HG03196 (cell line): ENCODE data around the gene ANKRD13B.

Experiments used
- ATAC-seq: cut with Tn5 transposase; IDR thresholded peaks from one replicate; pipeline ENCODE4 v1.9.1; 2021; ENCODE audit not compliant: unreplicated experiment

Gene ANKRD13B

DNA sequence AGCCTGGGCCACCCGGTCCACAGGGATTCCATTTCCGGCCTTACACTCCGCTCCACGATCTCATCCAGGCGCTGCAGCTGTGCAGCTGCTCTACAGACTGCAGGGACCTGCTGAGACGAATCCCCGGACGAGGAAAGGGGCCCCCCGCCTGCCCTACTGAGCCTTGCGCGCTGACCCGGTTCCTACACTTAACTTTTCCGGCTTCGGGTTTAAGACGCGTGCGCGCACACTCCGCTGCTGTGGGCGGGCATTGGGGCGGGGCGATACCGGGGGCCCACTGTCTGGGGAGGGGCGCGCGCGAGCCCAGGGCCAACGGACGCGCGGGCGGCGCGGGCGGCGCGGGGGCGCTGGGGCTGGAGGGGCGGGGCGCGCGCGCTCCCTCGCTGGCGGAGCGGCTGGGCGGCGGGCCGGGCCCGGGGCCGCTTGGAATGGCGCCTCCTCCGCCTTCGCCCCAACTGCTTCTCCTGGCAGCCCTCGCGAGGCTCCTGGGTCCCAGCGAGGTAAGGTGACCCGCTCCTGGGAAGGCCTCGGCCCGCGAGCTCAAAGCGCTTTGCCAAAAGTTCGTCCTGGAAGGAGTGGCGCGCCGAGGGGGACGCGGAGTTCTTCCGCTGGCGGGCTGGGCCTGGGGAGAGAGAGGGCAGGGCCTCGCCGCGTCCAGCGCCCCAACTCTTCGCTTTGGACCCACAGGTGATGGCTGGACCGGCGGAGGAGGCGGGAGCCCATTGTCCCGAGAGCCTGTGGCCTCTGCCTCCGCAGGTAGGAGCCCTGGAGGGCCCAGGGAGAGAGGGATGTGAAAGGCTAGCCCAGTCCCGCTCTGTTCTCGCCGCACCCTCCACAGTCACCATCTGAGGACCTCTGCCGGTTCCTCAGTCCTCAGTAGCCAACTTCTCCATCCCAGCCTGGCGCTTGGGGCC, 24.3 kb upstream of the ANKRD13B start, which contains the start of gene TP53I13:
TP53I13 (plus strand) TSS at position 371 of the 914 bp plus-strand sequence; CDS start at position 429, 58 bp downstream.
- peak; percentile 28 for ATAC-seq

DNA sequence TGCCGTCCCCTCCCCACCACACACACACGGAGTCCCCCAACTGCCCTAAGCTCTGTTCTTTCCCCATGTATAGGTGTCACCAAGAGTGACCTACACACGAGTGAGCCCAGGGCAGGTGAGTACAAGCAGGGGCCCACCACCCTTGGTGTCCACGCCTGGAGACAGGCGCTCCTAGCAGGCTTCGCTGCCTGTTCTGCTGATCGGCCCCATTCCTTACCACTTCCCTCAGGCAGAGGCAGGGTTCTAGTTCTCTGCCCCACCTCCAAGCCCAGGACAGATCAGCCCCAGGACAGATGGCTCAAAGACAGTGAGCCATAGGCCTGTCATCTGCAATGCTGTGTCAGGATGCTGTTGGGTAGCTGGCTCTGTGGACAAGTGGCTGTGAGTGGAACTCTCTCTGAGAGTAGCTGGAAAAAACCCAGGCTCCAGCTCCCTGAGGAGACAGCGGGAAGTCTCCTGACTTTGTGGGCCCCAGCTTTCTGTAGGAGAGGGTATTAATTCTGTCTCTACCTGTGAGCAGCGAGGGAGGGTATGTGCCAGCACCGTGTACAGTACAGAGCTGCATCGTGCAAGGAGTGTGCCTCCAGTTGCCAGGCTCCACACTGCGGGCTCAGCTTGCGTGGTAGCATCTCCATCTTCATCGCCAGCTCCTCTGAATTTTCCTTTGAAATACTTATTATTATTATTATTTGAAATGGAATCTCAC, 23.5 kb upstream of the ANKRD13B start:
- no peak for ATAC-seq

DNA sequence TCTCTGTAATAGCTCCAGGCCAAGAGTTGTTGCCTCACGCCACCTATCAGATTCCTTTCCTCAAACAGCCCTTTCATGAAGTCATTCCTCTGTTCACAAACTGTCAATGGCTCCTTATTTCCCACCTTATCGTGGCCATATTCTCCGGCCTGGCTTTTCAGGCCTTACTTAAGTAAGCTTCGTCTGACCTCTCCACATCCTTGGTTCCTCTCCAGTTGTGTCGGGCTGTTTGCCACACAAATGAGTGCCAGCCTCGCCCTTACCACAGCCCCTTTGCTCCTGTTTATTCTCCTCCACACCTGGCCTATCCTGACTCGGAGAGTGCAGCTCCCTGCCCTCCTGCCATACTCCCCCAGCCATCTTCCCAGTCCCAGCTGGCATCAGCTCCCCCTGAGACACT, 22.4 kb upstream of the ANKRD13B start:
- ATAC-seq: no peak

DNA sequence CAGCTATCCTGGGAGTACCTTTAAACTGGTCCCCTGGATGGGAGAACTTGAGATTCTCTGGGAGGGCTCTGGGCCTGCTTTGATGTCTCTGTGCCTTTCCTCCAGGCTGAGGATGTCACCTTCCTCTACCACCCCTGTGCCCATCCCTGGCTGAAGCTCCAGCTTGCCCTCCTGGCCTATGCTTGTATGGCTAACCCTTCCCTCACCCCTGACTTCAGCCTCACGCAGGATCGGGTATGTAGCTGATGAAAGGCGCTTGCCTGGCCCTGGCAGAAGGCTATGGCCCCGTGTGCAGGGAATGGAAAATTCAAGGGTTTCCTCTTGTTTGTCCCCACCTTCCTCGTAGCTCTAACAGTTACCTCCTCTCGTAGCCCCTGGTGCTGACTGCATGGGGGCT, 21.4 kb upstream of the ANKRD13B start:
- no peak for ATAC-seq

DNA sequence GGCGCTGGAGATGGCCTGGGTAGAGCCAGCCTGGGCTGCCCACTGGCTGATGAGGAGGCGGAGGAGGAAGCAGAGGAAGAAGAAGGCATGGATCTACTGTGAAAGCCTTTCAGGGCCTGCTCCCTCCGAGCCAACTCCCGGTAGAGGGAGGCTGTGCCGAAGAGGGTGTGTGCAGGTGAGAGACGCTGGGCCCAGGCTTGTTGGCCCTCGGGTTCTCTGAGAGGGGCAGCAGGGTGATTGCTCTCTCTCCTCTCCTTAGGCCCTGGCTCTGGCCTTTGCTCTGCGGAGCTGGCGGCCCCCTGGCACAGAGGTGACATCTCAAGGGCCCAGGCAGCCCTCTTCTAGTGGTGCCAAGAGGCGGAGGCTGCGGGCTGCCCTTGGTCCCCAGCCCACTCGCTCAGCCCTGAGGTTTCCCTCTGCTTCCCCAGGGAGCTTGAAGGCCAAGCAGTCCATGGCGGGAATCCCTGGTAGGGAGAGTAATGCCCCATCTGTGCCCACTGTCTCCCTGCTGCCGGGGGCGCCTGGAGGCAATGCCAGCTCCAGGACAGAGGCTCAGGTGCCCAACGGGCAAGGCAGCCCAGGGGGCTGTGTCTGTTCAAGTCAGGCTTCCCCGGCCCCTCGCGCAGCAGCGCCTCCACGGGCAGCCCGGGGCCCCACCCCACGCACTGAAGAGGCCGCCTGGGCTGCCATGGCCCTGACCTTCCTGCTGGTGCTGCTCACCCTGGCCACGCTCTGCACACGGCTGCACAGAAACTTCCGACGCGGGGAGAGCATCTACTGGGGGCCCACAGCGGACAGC, 20.9 kb upstream of the ANKRD13B start:
- ATAC-seq: no peak

DNA sequence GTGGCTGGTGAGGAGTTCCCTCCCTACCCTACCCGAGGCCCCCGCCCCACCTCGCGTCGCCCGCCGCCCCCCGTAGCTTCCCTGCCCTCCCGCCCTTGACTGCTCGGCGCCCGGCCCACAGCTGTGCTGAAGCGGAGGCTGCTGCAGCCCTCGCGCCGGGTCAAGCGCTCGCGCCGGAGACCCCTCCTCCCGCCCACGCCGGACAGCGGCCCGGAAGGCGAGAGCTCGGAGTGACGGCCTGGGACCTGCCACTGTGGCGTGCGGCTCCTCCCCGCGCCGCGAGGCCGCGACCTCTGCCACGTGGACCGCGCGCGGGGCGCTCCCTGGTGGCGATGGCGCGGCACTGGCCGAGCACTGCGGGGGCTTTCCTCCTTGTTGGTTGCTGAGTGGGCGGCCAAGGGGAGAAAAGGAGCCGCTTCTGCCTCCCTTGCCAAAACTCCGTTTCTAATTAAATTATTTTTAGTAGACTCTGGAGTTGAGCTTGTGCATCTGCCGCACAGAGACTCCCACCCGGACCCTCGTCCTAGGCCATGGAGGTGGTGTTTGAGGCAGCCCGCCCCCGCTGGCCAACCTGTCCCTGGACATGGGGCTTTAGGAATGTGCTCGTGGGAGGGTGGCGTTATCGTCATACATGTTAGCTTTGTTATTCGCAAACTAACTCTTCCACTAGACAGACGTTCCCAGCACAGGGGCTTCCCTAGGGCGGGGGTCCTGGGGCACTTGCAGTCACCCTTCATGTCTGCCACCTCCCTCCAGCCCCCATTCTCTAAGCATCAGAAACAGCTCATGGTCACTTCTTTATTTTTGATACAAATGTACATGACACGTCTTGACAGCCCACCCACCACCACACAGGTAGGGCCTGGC, 20.0 kb upstream of the ANKRD13B start:
- no peak for ATAC-seq

DNA sequence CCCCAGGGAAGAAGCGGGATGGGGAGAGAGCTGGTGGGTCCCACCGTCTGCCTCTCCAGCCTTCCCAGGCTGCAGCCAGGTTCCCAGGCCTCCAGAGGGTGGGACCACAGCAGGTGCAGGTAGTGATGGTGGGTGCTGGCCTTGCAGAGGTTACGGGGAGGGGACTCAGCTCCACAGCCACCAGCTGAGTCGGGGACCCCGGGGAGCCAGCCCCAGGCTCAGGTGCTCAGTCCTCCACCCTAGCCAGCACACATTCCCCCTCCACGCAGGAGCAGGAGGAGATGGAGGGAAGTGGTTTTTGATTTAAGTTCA, 19.4 kb upstream of the ANKRD13B start:
- ATAC-seq: no peak

DNA sequence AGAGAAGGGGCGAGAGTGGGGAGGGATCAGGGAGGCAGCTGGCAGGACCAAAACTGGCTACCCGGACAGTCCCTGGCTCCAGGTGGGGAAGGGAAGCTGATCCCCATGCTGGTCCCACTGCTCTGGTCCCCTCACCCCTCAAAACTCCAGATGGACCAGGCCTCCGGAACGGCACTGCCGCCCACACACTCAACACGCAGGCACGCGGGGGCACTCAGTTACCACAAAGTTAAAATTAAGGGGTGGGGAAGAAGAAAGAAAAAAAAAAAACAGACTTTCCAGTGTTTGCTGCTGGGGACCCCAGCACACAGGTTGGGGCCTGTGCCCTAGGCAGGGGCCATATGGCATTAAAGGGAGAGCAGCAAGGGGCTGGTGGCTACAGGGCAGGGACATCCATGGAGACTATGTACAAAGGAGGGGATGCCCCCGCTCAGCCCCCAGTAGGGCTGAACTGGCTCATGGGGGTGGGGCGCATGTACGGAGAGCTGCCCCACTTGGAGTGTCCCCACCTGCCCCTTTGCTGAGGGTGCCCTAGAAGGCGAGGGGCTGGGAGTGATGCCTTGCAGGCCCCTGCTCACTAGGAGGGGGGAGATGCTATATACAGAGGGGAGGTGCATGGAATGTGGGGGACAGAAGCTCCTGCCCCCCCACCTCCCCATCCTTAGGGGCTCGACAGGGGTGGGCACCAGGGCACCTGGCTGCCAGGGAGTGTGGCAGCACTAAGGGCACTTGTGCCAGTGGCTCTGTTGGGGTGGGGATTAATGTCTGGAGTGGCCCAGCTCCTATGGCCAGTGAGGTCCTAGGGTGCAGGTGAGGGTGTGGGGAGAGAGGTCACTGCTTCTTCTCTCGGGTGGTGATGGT, 18.8 kb upstream of the ANKRD13B start:
- ATAC-seq: no peak

DNA sequence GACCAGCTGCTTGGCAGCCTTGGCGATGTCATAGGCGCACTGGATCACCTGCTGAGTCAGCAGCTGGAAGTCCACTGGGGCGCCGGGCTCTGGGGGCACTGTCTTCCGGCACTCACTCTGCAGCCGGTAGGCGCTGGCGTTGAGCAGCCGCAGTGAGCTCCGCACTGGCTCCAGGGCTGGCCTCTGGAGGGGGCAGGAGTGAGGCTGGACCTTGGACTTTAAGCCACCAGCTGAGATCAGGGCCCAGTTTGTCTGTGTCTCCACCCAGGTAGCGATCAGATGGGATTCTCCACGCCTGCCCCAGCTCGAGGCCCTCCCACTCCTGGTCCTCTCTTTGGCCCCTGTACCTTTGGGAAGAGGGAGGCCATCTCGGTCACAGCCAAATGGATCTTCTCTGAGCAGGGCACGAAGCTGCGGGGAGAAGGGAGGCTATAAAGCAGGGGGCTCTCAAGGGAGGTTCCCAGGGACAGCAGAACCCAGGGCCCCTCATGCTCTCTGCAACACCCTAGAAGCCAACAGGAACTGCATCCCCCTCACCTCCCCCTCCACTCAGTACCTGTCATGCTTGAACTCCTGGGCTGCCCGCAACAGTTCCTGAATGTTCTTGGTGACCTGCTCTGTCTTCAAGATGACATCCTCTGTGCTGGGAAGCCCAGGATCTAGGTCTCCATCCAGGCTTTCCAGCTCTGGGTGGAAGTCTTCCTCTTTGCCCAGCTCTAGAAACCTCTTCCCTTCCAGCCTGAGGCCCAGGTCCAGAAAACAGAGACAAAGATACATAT, 18.0 kb upstream of the ANKRD13B start:
- ATAC-seq: no peak

DNA sequence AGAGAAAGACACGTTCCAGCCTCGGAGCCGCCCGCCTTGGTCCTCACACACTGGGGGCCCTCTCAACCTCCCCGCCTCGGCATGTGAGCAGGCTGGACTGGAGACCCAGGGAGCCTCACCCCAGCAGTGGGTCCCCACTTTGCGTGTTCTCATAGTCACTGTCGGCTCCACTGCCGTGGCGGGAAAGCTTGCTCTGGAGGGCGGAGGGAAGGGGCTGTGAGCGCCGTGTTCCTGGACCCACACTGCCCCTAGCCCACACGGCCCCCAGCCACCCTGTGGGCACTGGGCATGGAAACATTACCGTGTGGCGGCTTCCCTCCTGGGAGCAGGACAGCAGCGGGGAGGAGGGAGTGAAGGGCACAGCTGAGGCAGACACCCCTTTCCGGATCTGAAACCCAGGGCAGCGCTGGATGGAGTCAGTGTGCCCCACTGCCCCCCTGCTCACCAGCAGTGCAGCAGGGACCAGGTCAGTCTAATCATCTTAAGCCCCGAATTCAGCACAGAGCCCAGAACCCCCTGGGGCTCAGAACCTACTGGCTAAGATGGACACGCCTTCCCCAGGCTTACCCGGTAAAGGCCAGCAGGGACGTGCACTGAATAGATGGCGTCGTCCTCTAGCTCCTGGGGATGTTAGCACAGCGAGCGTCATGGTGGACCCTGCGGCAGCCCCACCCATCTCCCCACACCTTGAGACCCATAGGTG, 17.3 kb upstream of the ANKRD13B start:
- ATAC-seq: no peak

DNA sequence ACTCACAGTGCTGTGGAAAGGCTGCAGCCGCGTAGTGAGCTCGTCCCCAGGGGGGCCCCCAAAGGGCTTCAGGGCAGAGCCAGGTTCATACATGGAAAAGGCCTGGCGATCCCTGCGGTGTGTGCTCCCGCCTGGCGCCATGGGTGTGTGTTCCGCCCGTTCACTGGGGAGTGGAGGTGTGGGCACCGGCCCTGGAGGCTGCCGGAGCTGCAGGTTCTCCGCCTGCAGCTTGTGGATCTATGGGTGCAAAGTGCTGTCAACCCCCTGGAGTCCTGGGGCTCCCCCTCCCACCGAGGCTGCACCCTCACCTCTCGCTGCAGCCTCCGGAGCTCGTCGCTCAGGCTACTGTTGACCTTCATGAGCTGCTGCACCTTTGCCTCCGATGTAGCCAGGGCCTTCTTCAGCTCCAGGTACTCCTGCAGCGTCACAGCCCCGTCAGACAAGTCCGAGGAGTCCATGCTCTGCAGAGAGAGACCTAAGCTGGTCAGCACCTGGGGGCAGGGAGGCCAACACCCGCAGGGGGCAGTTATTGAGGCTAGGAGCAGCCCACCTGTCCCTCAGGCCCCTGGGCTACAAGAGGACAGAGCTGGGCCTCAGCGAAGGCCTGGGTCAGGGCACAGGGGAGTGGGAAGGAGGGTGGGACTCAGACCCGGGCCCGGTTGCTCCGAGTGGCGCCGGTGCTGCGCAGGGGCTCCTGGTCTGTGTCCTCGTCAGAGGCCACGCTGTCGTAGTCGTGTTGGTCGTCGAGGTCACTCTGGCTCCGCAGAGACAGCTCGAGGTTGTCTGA, 16.5 kb upstream of the ANKRD13B start:
- ATAC-seq: no peak

DNA sequence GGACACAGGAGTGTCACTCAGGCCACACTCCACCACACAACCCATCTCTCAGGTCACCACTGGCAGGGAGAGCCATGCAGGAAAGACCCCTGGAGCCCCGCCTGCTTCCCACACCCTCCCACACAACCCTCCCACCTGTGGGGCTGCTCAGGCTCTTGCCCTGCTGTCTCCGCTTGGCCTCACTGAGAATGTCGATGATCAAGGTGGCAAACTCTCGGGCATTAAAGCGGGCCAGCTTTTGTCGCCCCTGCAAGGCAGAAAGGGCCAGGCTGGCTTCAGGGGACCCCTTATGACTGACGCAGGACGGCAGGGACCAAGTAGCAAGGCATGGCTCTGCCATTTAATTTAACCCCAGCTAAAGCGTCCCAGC, 15.9 kb upstream of the ANKRD13B start:
- ATAC-seq: no peak

DNA sequence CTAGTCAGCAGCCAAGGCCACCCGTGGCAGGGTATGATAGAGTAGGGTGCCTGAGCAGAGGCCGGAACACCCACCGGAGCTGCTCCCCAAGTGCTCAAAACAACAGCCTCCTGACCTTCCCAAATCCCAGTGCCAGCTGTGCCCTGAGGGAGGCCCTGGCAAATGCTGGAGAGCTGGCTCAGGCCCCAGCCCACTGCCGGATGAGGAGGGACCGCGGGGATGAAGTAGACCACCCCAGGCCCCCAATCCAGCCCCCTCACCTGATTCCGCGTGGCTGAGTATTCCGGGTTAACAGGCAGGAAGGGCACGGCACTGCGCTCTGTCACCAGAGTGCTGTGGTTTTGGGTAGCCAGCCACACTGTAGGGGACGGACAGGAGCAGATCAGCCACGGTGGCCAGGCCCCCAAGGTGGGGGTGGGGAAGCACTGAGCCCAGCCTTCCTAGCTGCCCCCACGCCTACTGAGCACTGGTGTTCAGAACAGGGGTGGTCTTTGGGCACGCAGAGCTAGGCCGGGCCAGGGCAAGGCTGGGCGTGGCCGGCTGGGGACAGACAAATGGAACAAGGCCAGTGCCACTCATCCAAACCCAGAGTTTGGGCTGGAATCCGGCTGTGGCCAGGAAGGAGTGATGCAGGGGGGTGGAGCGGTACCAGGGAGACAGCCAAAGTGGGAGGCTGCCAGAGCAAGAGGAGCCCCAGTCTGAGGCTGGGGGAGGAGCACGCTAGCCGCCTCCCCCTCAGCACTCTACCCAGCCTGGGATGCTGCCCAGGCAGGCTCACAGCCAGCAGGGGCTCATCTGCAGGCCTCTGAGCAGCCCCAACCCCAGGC, 15.3 kb upstream of the ANKRD13B start:
- no peak for ATAC-seq

DNA sequence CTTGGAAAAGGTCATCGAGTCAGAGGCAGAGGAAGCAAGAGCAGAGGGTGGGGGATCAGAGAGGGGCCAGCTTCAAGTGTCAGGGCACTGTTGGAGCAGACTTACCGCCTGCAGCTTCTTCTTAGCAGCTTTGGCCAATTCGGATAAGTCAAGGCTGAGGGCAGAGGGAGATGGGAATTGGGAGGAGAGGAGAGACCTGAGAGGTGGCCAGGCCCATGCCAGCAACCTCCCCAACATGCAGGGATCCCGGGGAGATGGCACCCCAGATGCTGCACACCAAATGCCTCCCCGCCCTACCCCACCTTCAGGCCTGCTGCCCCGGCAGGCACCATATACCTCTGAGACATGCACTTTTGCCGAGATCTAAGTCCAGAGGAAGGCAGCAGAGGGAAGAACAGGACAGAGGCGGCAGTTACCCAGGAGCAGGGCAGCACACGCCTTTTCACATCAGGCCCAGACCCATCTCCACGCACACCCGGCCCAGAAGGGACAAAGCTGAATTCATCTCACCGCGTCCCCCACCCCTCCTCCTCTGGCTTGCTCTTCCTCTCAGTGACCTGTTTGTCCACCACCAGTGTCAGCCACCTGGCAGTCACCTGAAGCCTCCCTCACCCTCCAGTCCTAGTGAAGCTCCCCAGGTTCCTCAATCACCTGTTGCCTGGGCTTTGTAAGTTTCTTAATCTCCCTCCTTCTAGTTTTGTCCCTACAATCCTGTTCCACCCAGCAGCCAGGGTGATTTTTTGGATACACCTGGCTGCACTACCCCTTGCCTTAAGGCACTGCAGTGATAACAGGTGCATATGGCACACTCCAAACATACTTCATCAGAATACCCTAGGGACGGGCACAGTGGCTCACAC, 14.1 kb upstream of the ANKRD13B start:
- no peak for ATAC-seq

DNA sequence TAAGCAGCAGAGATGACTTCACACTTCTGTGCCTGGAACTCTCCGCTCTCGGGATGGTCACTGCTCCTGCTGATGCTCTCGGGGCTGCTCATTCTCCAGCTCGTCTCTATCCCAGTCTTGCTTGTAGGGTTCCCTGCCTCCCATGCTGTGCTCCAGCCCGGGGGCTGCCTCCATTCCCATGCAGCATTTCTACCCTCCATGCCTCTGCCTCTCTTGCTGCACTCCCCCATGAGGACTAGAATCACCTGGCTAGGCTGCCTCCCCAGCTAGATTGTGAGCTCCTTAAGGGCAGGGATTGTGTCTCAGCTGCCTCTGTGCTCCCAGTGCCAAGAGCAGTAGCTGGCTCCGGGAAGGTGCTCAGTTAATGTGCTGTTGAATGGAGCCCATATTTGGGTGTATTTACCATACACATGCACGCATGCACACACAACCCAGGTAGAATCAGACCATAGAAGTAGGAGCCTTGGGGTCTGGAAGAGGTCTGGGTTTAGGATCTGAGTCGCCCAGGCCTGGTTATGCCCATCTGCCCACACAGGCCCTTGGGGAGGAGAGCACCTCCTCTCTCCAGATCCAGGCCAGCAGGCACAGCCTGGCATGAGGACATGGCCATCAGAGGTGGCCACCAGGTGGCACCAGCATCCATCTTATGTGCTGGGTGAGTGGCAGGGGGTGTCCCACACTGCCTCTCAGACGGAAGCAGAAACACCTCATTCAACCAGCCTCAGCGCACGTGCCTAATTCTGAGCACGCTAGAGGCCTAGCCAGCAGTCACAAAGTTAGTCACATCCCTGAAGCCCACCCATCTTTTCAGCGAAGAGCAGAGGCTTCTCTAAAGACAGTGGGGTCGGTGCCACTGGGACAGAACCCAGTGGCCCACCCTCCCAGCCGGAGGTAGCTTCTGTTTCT, 12.8 kb upstream of the ANKRD13B start:
- peak; percentile 61 for ATAC-seq
